Suprapubic skin (tissue), 4 donors: Measurements from ENCODE around the gene SIMC1. TPM values are rescaled to one million over a fixed set of nuclear protein-coding genes. Genes with fewer than 3 reads are reported as not detected.

ENCODE experiments used
- DNase-seq, 2 donors: peaks; one replicate each; pipeline ENCODE4 v3.0.0-alpha.2; 2019; ENCODE audit warnings: low spot score in 2 of 2
- H3K27ac ChIP-seq: fragments of 200-600 bp; sonication (generic); one replicate; pipeline ENCODE4 v1.5.1; 2019
- H3K27me3 ChIP-seq: fragments of 200-600 bp; sonication (generic); one replicate; pipeline ENCODE4 v1.5.1; 2019
- H3K36me3 ChIP-seq: fragments of 200-600 bp; sonication (generic); one replicate; pipeline ENCODE4 v1.5.1; 2019
- H3K4me1 ChIP-seq: fragments of 200-600 bp; sonication (generic); one replicate; pipeline ENCODE4 v1.5.1; 2019
- H3K4me3 ChIP-seq: fragments of 200-600 bp; sonication (generic); one replicate; pipeline ENCODE4 v1.5.1; 2019; ENCODE audit warnings: mild to moderate bottlenecking
- H3K9me3 ChIP-seq: fragments of 200-600 bp; sonication (generic); one replicate; pipeline ENCODE4 v1.5.1; 2019
- CTCF ChIP-seq, 2 donors: fragments of 200-600 bp in 1 of 2; fragments of 450-650 bp in 1 of 2; sonication (generic) in 1 of 2; IDR thresholded peaks; one replicate each; pipeline ENCODE4 v1.5.1; 2016 to 2019; ENCODE audit warnings: antibody characterized with exemption in 2 of 2, mild to moderate bottlenecking in 1 of 2, moderate library complexity in 1 of 2
- EP300 ChIP-seq: sonication (generic); formaldehyde crosslinking; IDR thresholded peaks from one replicate; pipeline ENCODE4 v1.6.1; 2017; ENCODE audit warnings: antibody characterized with exemption
- POLR2A ChIP-seq, 2 donors: fragments of 450-650 bp; IDR thresholded peaks; one replicate each; pipeline ENCODE4 v1.6.1; 2017; ENCODE audit warnings: antibody characterized with exemption in 2 of 2, mild to moderate bottlenecking in 2 of 2, moderate library complexity in 2 of 2
- POLR2AphosphoS5 ChIP-seq, 3 donors: sonication (generic); formaldehyde crosslinking; IDR thresholded peaks; one replicate each; pipeline ENCODE4 v1.6.1; 2017; ENCODE audit warnings: antibody characterized with exemption in 3 of 3
- WGBS: methylation state at CpG from one replicate; pipeline ENCODE4 v1.1.5; 2018; 5-methylcytosine and 5-hydroxymethylcytosine counted together
- total RNA-seq, 4 donors: library from RNA; depleted of rRNA; stranded (reverse); fragments of >200 nt; gene quantifications; one replicate each; pipeline ENCODE4 v1.1.0, GENCODE V29; 2016

The SIMC1 gene
- total RNA-seq, 4 donors from 2014 or later = 9.6 to 27.8 (median 12.9) TPM

- peak overlapping the region; percentile 75 for H3K4me3 ChIP-seq
- no peaks in the 10 kb centered on the region for H3K9me3 ChIP-seq
- TF ChIP-seq POLR2AphosphoS5 (IDR thresholded peaks at IDR 0.05) (peak in 1 of 3 donors; percentile 8), CTCF (IDR thresholded peaks at IDR 0.05) (no peak), POLR2A (IDR thresholded peaks at IDR 0.05) (peak in 1 of 2 donors; percentile 29)
- peaks cover 30% of the 10 kb centered on the region for H3K4me1 ChIP-seq
- H3K36me3 ChIP-seq = peaks cover 47% of the 10 kb centered on the region
- peak overlapping the region; percentile 95 for H3K27ac ChIP-seq
- no peaks in the 10 kb centered on the region for H3K27me3 ChIP-seq
- 28% methylated on average over 41 of the region's 41 CpGs for WGBS
- DNase-seq = no peak
Observed at GRCh38 chr5:176389135-176390123, 151.2 kb downstream of the SIMC1 start.

- Histone ChIP-seq H3K9me3 (no peaks in the 10 kb centered on the region), H3K4me1 (peaks cover 25% of the 10 kb centered on the region), H3K27me3 (no peaks in the 10 kb centered on the region), H3K36me3 (peaks cover 51% of the 10 kb centered on the region), H3K4me3 (no peak overlapping the region), H3K27ac (no peak overlapping the region)
- no peak for DNase-seq
- 86% methylated on average over 4 of the region's 4 CpGs for WGBS
- TF ChIP-seq POLR2AphosphoS5 (IDR thresholded peaks at IDR 0.05) (no peak), POLR2A (IDR thresholded peaks at IDR 0.05) (no peak), EP300 (no peak), CTCF (IDR thresholded peaks at IDR 0.05) (no peak)
Observed at GRCh38 chr5:176391479-176391878, 153.3 kb downstream of the SIMC1 start.

- Histone ChIP-seq H3K4me3 (no peak overlapping the region), H3K9me3 (no peaks in the 10 kb centered on the region), H3K36me3 (peaks cover 57% of the 10 kb centered on the region), H3K27me3 (no peaks in the 10 kb centered on the region), H3K27ac (no peak overlapping the region), H3K4me1 (peaks cover 24% of the 10 kb centered on the region)
- TF ChIP-seq CTCF (IDR thresholded peaks at IDR 0.05) = no peak
- TF ChIP-seq EP300 = no peak
- TF ChIP-seq POLR2A (IDR thresholded peaks at IDR 0.05) = no peak
- no peak for TF ChIP-seq POLR2AphosphoS5 (IDR thresholded peaks at IDR 0.05)
- WGBS = 83% methylated on average over 4 of the region's 4 CpGs
- DNase-seq = no peak
Observed at GRCh38 chr5:176391999-176392398, 153.8 kb downstream of the SIMC1 start.

GRCh38 chr5:176392526-176392925 is 154.3 kb downstream of the SIMC1 start:
- peaks cover 19% of the 10 kb centered on the region for H3K4me1 ChIP-seq
- H3K4me3 ChIP-seq = no peak overlapping the region
- no peaks in the 10 kb centered on the region for H3K27me3 ChIP-seq
- TF ChIP-seq POLR2A (IDR thresholded peaks at IDR 0.05) (no peak), CTCF (IDR thresholded peaks at IDR 0.05) (no peak), POLR2AphosphoS5 (IDR thresholded peaks at IDR 0.05) (no peak), EP300 (no peak)
- WGBS = 83% methylated on average over 8 of the region's 11 CpGs
- H3K36me3 ChIP-seq = peaks cover 60% of the 10 kb centered on the region
- no peak overlapping the region for H3K27ac ChIP-seq
- no peaks in the 10 kb centered on the region for H3K9me3 ChIP-seq
- DNase-seq = no peak

GRCh38 chr5:176394096-176394495 is 155.9 kb downstream of the SIMC1 start:
- H3K4me1 ChIP-seq = peaks cover 14% of the 10 kb centered on the region
- no peaks in the 10 kb centered on the region for H3K9me3 ChIP-seq
- no peak overlapping the region for H3K27ac ChIP-seq
- TF ChIP-seq EP300 = no peak
- no peak for TF ChIP-seq POLR2A (IDR thresholded peaks at IDR 0.05)
- no peak for TF ChIP-seq POLR2AphosphoS5 (IDR thresholded peaks at IDR 0.05)
- no peak for TF ChIP-seq CTCF (IDR thresholded peaks at IDR 0.05)
- DNase-seq = no peak
- H3K4me3 ChIP-seq = no peak overlapping the region
- H3K27me3 ChIP-seq = no peaks in the 10 kb centered on the region
- H3K36me3 ChIP-seq = peaks cover 65% of the 10 kb centered on the region
- WGBS = 95% methylated on average over 6 of the region's 9 CpGs
